K562 (cell line): ENCODE data around the gene RAD17. TPM values are rescaled to one million over a fixed set of nuclear protein-coding genes. Genes with fewer than 3 reads are reported as not detected.

Experiments
- CC2D1A ChIP-seq: fragments of 450-650 bp; IDR thresholded peaks from 2 replicates; pipeline ENCODE4 v1.6.1; 2017; ENCODE audit warnings: mild to moderate bottlenecking
- E2F6 ChIP-seq, 2 experiments: IDR thresholded peaks; 2 replicates each; pipeline ENCODE4 v1.6.1; 2011; ENCODE audit warnings: borderline replicate concordance in 1 of 2, control low read depth in 1 of 2, low read depth in 1 of 2, low read length in 1 of 2, mild to moderate bottlenecking in 1 of 2, mixed read lengths in 1 of 2, moderate library complexity in 1 of 2; ENCODE audit not compliant: insufficient read depth in 1 of 2, insufficient read length in 1 of 2, poor library complexity in 1 of 2, severe bottlenecking in 1 of 2; ENCODE audit errors: extremely low read depth in 1 of 2
- GTF2E2 ChIP-seq: fragments of 200-800 bp; sonication (Bioruptor generic); IDR thresholded peaks from 2 replicates; pipeline ENCODE4 v1.6.1; 2016; ENCODE audit warnings: missing genetic modification characterization, missing compliant biosample characterization
- HDGF ChIP-seq: fragments of 450-650 bp; IDR thresholded peaks from 2 replicates; pipeline ENCODE4 v1.6.1; 2016
- PHF8 ChIP-seq: fragments of 200-600 bp; sonication (generic); IDR thresholded peaks from 2 replicates; pipeline ENCODE4 v1.6.1; 2012; ENCODE audit warnings: mixed run types, mild to moderate bottlenecking, inconsistent platforms, low read length, moderate library complexity, borderline replicate concordance
- SMC3 ChIP-seq: conservative IDR thresholded peaks from 2 replicates; pipeline ENCODE4 v1.6.1; 2011; ENCODE audit warnings: low read depth, low read length, improper control_type of control experiment; ENCODE audit not compliant: insufficient read depth
- SNAPC5 ChIP-seq: fragments of 250-450 bp; sonication (Bioruptor Pico); IDR thresholded peaks from 2 replicates; pipeline ENCODE4 v1.8.0; 2021; ENCODE audit warnings: moderate library complexity, mild to moderate bottlenecking, inconsistent platforms
- SP2 ChIP-seq: IDR thresholded peaks from 2 replicates; pipeline ENCODE4 v1.6.1; 2011; ENCODE audit warnings: mild to moderate bottlenecking, low read depth, low read length, moderate library complexity; ENCODE audit not compliant: poor library complexity, severe bottlenecking; ENCODE audit errors: extremely low read depth
- TAF9B ChIP-seq: fragments of 450-650 bp; IDR thresholded peaks from 2 replicates; pipeline ENCODE4 v1.6.1; 2018; ENCODE audit warnings: mild to moderate bottlenecking; ENCODE audit not compliant: partially characterized antibody
- TBL1XR1 ChIP-seq, 2 experiments: IDR thresholded peaks; 2 replicates each; pipeline ENCODE4 v1.6.1; 2012; ENCODE audit warnings: improper control_type of control experiment in 2 of 2, low read length in 2 of 2, mild to moderate bottlenecking in 1 of 2
- XRCC3 ChIP-seq: fragments of 450-650 bp; IDR thresholded peaks from 2 replicates; pipeline ENCODE4 v1.6.1; 2017; ENCODE audit warnings: mild to moderate bottlenecking, moderate library complexity
- ZFPM2 ChIP-seq: fragments of 250-450 bp; sonication (Bioruptor Pico); IDR thresholded peaks from 2 replicates; pipeline ENCODE4 v1.5.1; 2022; ENCODE audit warnings: mild to moderate bottlenecking
- ZKSCAN3 ChIP-seq: fragments of 250-450 bp; sonication (Bioruptor Pico); IDR thresholded peaks from 2 replicates; pipeline ENCODE4 v1.4.0; 2020
- ZNF644 ChIP-seq: fragments of 200-800 bp; sonication (Bioruptor generic); IDR thresholded peaks from 2 replicates; pipeline ENCODE4 v1.6.1; 2016; ENCODE audit warnings: low read depth, missing genetic modification characterization, missing compliant biosample characterization
- ZNF740 ChIP-seq, 3 experiments: fragments of 200-800 bp in 1 of 3; sonication (Bioruptor generic) in 1 of 3; sonication (generic) in 1 of 3; formaldehyde crosslinking in 1 of 3; IDR thresholded peaks; 2 replicates each; pipeline versions ENCODE4 v1.6.1 to v1.8.0; 2016 to 2022; ENCODE audit warnings: mild to moderate bottlenecking in 2 of 3, missing compliant biosample characterization in 2 of 3, missing genetic modification characterization in 2 of 3, missing genetic modification reagents in 1 of 3
- polyA plus RNA-seq, 8 experiments: library from polyadenylated mRNA; depleted of rRNA in 4 of 8; stranded (reverse) in 5 of 8; unstranded in 3 of 8; fragments of >200 nt; fragmentation: Nextera tagmentation in 2 of 8; fragmentation: Illumina TruSeq in 1 of 8; extraction: Ambion mirVana in 2 of 8; extraction: Trizol in 1 of 8; gene quantifications; 2 replicates each; pipeline versions ENCODE4 v1.2.1 to v1.2.3, GENCODE V29; 2011 to 2014; ENCODE audit warnings: inconsistent platforms in 1 of 8, missing spikeins in 1 of 8
- total RNA-seq, 7 experiments: library from RNA; depleted of rRNA in 6 of 7; stranded (reverse); fragments of >200 nt in 6 of 7; fragmentation: Illumina TruSeq in 2 of 7; extraction: Trizol in 2 of 7; gene quantifications; 2 replicates each; pipeline versions ENCODE4 v1.2.1 to v1.2.3, GENCODE V29; 2011 to 2021; ENCODE audit warnings: low replicate concordance in 1 of 7

The RAD17 gene
- total and polyA plus RNA-seq, 9 of the 15 experiments (the other 6 are each of a cell fraction or from before 2014, with no cell fraction given): 21.1 to 50.1 (median 40.1) TPM

GRCh38 chr5:69368458-69369339 lies 919 bp upstream of the RAD17 start (continued):
- TF ChIP-seq TAF9B (no peak), CC2D1A (0 out of 2 replicates have a peak, but pooled peaks have one; percentile 14), PHF8 (peak; percentile 7; the same call in 1 of the 2 replicates), TBL1XR1 (IDR thresholded peaks at IDR 0.05; ENCODE audit: low read length in 2 of 2) (no peak), E2F6 (IDR thresholded peaks at IDR 0.05; ENCODE audit: borderline replicate concordance in 1 of 2, extremely low read depth in 1 of 2, insufficient read depth in 1 of 2, insufficient read length in 1 of 2, low read depth in 1 of 2, low read length in 1 of 2, poor library complexity in 1 of 2, severe bottlenecking in 1 of 2) (no peak), ZFPM2 (CRISPR knock-in tag) (no peak), SNAPC5 (no peak), XRCC3 (no peak), ZNF740 (CRISPR knock-in tag; IDR thresholded peaks at IDR 0.05) (peak; percentile 89; the same call in 1 of the 2 replicates), ZNF740 (tag; IDR thresholded peaks at IDR 0.05) (peak in 1 of 2 experiments; percentile 97; a peak in 2 of 4 replicates), SMC3 (no peak), GTF2E2 (tag) (peak; percentile 84), SP2 (no peak), ZNF644 (tag) (0 out of 2 replicates have a peak, but pooled peaks have one; percentile 14), ZKSCAN3 (no peak), HDGF (no peak)
